Osteoblast (primary cell): ENCODE measurements around the gene FAM186B. TPM values are rescaled to one million over a fixed set of nuclear protein-coding genes. Genes with fewer than 3 reads are reported as not detected.
A peak's percentile ranks its signal among the peaks of the same experiment; 100 is the strongest.

Experiments
- DNase-seq: peaks from one replicate; pipeline ENCODE4 v3.0.0; 2011; ENCODE audit warnings: low spot score, mixed read lengths; ENCODE audit not compliant: insufficient read length; ENCODE audit errors: missing footprints
- H2AFZ ChIP-seq: 2 replicates; pipeline ENCODE4 v1.6.0; 2011; ENCODE audit warnings: mild to moderate bottlenecking, low read length
- H3K27ac ChIP-seq: 2 replicates; pipeline ENCODE4 v1.5.1; 2011; ENCODE audit warnings: mild to moderate bottlenecking, low read depth, low read length, moderate library complexity
- H3K27me3 ChIP-seq: 2 replicates; pipeline ENCODE4 v1.6.0; 2012; ENCODE audit warnings: mild to moderate bottlenecking, control low read depth, inconsistent platforms, low read length, moderate library complexity; ENCODE audit not compliant: insufficient read depth
- H3K36me3 ChIP-seq: 2 replicates; pipeline ENCODE4 v1.5.1; 2011; ENCODE audit warnings: mild to moderate bottlenecking, low read length, control low read depth, moderate library complexity; ENCODE audit not compliant: insufficient read depth
- H3K4me1 ChIP-seq: 2 replicates; pipeline ENCODE4 v1.5.1; 2011; ENCODE audit warnings: mild to moderate bottlenecking, low read length, control low read depth, moderate library complexity; ENCODE audit not compliant: insufficient read depth
- H3K4me2 ChIP-seq: 2 replicates; pipeline ENCODE4 v1.6.0; 2011; ENCODE audit warnings: mild to moderate bottlenecking, low read length; ENCODE audit not compliant: insufficient read depth
- H3K4me3 ChIP-seq: fragments of 200-600 bp; sonication (generic); 3 replicates; pipeline ENCODE4 v1.5.1; 2012; ENCODE audit warnings: mild to moderate bottlenecking, low read length, inconsistent platforms; ENCODE audit not compliant: insufficient read depth
- H3K79me2 ChIP-seq: 2 replicates; pipeline ENCODE4 v1.6.0; 2012; ENCODE audit warnings: mild to moderate bottlenecking, low read length, control low read depth, inconsistent platforms; ENCODE audit not compliant: insufficient read depth
- H3K9me3 ChIP-seq: 2 replicates; pipeline ENCODE4 v1.5.1; 2011; ENCODE audit warnings: low read depth, low read length, control low read depth
- H4K20me1 ChIP-seq: 2 replicates; pipeline ENCODE4 v1.6.0; 2012; ENCODE audit warnings: mild to moderate bottlenecking, low read length, control low read depth; ENCODE audit not compliant: insufficient read depth
- CTCF ChIP-seq: IDR thresholded peaks from 2 replicates; pipeline ENCODE4 v1.5.1; 2011; ENCODE audit warnings: mild to moderate bottlenecking, low read depth, low read length, moderate library complexity; ENCODE audit errors: extremely low read depth
- total RNA-seq: library from RNA; depleted of rRNA; stranded (reverse); fragments of >200 nt; gene quantifications from 2 replicates; pipeline ENCODE4 v1.2.3, GENCODE V29; 2012

FAM186B gene
- total RNA-seq, 1 donor = 0.72 TPM

- TF ChIP-seq CTCF = no peak
- H3K4me2 ChIP-seq = no peak overlapping the region
- no peaks in the 10 kb centered on the region for H3K4me1 ChIP-seq
- H3K4me3 ChIP-seq = no peak overlapping the region
- H3K36me3 ChIP-seq = peaks cover 68% of the 10 kb centered on the region
- no peaks in the 10 kb centered on the region for H4K20me1 ChIP-seq
- no peak overlapping the region for H2AFZ ChIP-seq
- H3K79me2 ChIP-seq = no peaks in the 10 kb centered on the region
- DNase-seq = peak; percentile 68
- no peak overlapping the region for H3K27ac ChIP-seq
- H3K27me3 ChIP-seq = no peaks in the 10 kb centered on the region
- no peaks in the 10 kb centered on the region for H3K9me3 ChIP-seq
These were observed 41.6 kb upstream of the FAM186B start for GRCh38 chr12:49646871-49647654.

- Histone ChIP-seq H3K27me3 (no peaks in the 10 kb centered on the region), H3K4me2 (no peak overlapping the region), H3K9me3 (no peaks in the 10 kb centered on the region), H3K79me2 (no peaks in the 10 kb centered on the region), H4K20me1 (no peaks in the 10 kb centered on the region), H3K27ac (no peak overlapping the region), H3K4me3 (no peak overlapping the region), H3K4me1 (no peaks in the 10 kb centered on the region), H2AFZ (no peak overlapping the region), H3K36me3 (peaks cover 65% of the 10 kb centered on the region)
- no peak for TF ChIP-seq CTCF
- DNase-seq = peak; percentile 32
These were observed 40.9 kb upstream of the FAM186B start for GRCh38 chr12:49646331-49646830.

- peaks cover 61% of the 10 kb centered on the region for H3K36me3 ChIP-seq
These were observed 40.0 kb upstream of the FAM186B start for GRCh38 chr12:49645146-49646039.

More at GRCh38 chr12:49645146-49646039, 40.0 kb upstream of the FAM186B start:
- Histone ChIP-seq H3K4me2 (no peak overlapping the region), H4K20me1 (no peaks in the 10 kb centered on the region), H3K4me3 (no peak overlapping the region), H3K27ac (no peak overlapping the region), H3K27me3 (no peaks in the 10 kb centered on the region), H3K79me2 (no peaks in the 10 kb centered on the region), H2AFZ (no peak overlapping the region), H3K9me3 (no peaks in the 10 kb centered on the region), H3K4me1 (no peaks in the 10 kb centered on the region)
- no peak for DNase-seq
- TF ChIP-seq CTCF = no peak
